ENCODE results near the gene SH2B3.

GRCh38 chr12:111424189-111424792 lies 18.6 kb downstream of the SH2B3 start:
- TF ChIP-seq, protein P1, sequence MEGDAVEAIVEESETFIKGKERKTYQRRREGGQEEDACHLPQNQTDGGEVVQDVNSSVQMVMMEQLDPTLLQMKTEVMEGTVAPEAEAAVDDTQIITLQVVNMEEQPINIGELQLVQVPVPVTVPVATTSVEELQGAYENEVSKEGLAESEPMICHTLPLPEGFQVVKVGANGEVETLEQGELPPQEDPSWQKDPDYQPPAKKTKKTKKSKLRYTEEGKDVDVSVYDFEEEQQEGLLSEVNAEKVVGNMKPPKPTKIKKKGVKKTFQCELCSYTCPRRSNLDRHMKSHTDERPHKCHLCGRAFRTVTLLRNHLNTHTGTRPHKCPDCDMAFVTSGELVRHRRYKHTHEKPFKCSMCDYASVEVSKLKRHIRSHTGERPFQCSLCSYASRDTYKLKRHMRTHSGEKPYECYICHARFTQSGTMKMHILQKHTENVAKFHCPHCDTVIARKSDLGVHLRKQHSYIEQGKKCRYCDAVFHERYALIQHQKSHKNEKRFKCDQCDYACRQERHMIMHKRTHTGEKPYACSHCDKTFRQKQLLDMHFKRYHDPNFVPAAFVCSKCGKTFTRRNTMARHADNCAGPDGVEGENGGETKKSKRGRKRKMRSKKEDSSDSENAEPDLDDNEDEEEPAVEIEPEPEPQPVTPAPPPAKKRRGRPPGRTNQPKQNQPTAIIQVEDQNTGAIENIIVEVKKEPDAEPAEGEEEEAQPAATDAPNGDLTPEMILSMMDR (conservative IDR thresholded peaks at IDR 0.05; ENCODE audit: low read depth in 2 of 2): no peak
- TF ChIP-seq REST (IDR thresholded peaks at IDR 0.05; ENCODE audit: unreplicated experiment) (no peak), CREB1 (CRISPR knock-in tag; IDR thresholded peaks at IDR 0.05; ENCODE audit: low read depth) (no peak), ZNF331 (CRISPR knock-in tag; IDR thresholded peaks at IDR 0.05; ENCODE audit: low read depth) (no peak), EZH2 (IDR thresholded peaks at IDR 0.05; ENCODE audit: low read depth, unreplicated experiment) (no peak), ETS1 (IDR thresholded peaks at IDR 0.05) (no peak), EZH2phosphoT487 (IDR thresholded peaks at IDR 0.05; ENCODE audit: unreplicated experiment) (no peak), STAT1 (IDR thresholded peaks at IDR 0.05; ENCODE audit: unreplicated experiment) (no peak)

Measured in GM23338 (cell line).